Activated CD8-positive, alpha-beta memory T cell treated with anti-CD3 and anti-CD28 coated beads for 36 hours (primary cell): ENCODE measurements around the gene NDUFA11. TPM values are rescaled to one million over a fixed set of nuclear protein-coding genes. Genes with fewer than 3 reads are reported as not detected.
"Not testable (repeated sequence)": the region's sequence is repeated elsewhere in the genome, so short reads cannot be mapped to it uniquely, and the experiment has no call there.

Source experiments
- CTCF ChIA-PET: fragments of 350-600 bp; sonication (Branson Sonifier 250); formaldehyde crosslinking; loops from one replicate; lab custom pipeline; 2021; ENCODE audit warnings: antibody characterized with exemption; lab: Charles Lee
- POLR2A ChIA-PET: fragments of 350-600 bp; sonication (Branson Sonifier 250); formaldehyde crosslinking; loops from one replicate; lab custom pipeline; 2021; ENCODE audit warnings: antibody characterized with exemption; lab: Charles Lee
- total RNA-seq, 2 experiments: library from RNA; stranded (reverse); gene quantifications; one replicate each; pipeline ENCODE4 v1.2.3, GENCODE V29; 2021

The NDUFA11 gene
- total RNA-seq, 2 experiments from 2014 or later = 238 to 252 TPM

DNA sequence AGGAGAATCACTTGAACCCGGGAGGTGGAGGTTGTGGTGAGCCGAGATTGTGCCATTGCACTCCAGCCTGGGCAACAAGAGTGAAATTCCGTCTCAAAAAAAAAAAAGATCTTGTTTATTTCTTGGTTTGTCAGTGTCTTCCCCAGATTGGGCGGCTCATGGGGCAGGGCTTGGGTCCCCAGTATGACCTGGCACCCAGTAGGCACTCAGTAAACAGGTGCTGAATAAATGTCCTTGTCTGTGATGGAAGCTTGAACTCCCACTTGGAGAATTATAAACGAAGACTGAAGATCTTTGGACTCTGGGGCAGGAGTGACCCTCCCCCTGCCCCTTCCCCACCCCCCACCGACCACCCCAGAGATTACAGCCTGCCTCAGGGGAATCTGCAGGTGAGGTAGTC is 23.4 kb downstream of the NDUFA11 start:
- ChIA-PET POLR2A (no interaction called here), CTCF (no interaction called here)

DNA sequence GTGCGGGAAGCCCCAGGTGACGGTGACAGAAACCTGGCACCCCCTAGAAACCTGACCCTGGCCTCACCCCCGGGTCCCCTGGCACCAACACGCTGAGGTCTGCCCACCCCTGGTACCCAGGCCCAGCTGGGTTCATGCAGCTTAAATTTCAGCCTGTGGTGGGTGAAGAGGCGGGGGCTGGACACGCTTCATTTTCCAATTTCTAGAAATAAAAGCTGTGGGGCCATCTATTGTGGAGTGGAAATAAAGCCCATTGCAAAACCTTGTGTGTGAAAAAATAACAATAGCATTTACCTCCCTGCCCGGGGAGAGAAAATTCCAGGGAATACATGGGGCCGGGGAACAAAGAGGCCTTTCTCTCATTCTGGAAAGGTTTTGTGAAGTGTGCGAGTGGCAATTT is 25.7 kb downstream of the NDUFA11 start:
- CTCF ChIA-PET = interaction anchor here (1.2 kb wide), 1 partner anchor 50 kb away, joined by 3 read pairs; no protein-coding TSS in a partner anchor
- POLR2A ChIA-PET = no interaction called here

DNA sequence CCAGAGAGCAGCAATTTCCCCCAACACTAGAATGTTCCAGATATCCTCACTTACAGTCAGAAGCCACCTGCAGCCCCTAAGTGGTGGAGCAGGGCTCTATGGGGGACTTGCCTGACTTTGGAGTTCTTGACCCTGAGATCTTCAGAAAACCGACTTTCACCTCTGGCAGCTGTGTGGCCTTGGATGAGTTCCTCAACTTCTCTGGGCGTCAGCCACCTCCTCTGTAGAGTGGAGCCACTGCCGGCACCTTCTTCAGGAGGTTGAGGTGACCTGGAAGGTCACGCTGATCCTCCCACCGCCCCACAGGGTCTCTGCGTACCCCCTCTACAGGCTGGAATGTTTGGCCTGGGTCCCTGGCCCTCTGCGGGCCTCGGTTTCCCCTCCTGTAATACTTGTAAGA is 26.2 kb downstream of the NDUFA11 start:
- ChIA-PET CTCF (no interaction called here), POLR2A (no interaction called here)

DNA sequence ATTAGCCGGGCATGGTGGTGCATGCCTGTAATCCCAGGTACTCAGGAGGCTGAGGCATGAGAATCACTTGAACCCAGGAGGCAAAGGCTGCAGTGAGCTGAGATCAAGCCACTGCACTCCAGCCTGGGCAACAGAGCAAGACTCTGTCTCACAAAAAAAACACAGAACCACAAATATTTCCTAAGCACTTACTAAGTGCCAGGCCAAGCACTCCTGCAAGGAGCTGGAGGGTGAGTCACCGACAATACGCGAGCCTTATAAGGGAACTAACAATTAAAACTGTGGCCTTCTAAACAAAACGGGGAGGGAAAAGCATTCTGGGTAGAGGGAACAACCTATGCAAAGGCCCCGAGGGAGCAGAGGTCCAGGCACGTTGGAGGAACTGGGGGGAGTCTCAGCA is 29.1 kb downstream of the NDUFA11 start:
- CTCF ChIA-PET = interaction anchor here (0.7 kb wide), 1 partner anchor 1371 kb away, joined by 4 read pairs; no protein-coding TSS in a partner anchor
- POLR2A ChIA-PET = not testable (repeated sequence)

DNA sequence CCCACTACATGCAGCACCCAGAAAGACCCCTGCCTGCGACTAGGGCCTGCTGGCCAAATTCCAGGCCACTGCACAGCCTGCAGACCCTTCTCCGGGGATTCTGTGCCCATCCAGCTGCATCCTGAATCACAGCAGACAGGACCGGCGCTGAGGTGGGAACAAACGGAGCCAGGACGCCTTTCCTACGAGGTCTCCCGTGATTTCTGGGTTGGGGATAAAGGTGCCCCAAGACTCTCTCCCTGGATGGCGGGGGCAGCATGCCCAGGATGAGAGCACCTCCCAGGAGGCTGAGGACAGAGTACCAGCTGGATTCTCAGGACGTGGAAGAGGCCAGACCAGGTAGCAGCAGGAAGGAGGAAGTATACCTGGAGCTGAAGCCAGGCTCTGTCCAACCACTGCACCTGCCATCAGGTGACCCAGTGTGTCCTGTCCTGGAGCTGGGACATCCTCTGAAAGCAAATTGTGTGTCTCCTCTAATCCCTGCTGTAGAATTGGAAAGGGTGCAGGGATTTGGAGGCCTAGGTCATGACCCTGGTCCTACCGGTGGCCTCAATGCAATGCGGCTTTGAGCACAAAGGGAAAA is 29.9 kb downstream of the NDUFA11 start:
- CTCF ChIA-PET = interaction anchor here (0.5 kb wide), 1 partner anchor 15 kb away, joined by 3 read pairs; no protein-coding TSS in a partner anchor
- POLR2A ChIA-PET = no interaction called here

DNA sequence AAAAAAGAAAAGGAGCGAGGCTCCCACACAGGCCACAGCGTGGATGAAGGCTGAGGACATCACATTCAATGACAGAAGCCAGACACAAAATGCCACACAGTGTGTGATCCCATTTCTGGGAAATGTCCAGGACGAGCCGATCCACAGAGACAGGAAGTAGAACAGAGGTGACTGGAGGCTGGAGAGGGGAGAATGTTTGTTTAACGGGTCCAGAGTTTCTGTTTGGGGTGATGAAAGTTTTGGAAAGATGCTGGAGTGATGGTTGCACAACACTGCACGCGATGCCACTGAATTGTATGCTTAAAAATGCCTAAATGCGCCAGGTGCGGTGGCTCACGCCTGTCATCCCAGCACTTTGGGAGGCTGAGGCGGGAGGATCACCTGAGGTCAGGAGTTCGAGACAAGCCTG is 32.6 kb downstream of the NDUFA11 start:
- POLR2A ChIA-PET = no interaction called here
- CTCF ChIA-PET = no interaction called here

DNA sequence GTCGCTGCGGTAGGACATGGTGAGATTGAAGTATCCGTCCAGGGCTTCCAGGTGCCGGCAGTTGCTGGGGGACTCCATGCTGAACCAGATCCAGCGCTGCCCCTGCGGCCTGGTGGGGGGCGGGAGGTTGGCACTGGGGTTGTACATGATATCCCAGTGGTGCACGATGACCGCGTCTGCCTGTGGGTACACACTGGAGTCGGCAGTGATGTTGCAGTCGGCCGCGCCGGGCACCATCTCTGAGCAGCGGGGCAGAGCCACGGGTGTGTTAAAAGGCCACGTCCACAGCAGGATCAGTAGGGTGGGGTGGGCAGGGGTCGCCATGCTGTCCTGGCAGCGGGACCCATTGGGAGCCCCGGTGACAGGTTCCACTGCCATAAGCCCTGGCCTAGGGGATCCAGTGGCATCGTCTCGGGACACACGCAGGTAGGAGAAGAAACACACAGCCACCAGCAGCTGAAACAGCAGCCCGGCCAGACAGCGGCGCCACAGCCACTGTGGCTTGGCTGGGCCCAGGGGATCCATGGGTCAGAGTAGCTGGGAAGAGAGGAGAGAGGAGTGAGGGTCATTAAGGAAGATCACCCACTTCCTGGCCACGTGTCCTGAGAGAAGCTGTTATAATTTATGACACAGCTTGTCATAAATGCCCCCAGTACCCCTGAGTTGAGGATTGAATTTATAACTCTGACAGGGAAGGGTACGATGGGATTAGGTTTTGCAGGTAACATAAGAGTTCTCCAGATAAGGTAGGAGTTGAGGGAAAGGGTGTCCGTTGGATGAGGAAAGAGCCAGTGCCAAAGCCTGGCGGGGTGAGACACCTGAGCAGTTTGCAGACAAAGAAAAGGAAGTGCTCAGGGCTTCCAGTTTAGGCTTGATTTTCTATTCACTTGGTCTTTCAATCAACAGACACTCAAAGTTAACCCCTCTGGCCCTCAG is 36.1 kb downstream of the NDUFA11 start:
- ChIA-PET POLR2A (no interaction called here), CTCF (no interaction called here)

DNA sequence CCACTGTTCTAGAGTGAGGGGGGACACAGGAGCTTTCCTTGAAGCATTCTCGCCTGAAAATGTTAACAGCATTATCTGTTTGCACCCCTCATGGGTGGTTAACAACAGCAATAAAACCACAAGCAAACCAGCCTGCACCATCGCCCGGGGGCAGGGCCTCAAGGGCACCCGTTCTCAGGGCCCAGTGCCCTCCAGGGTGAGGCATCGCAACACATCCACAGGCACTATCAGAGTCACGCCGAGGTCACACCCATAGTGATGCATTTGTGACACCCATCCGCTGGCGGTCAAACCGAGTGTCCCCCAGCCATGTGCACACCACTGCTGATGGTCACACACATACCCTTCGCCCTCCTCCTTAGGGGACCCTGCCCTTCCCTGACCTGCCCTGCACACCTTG is 37.8 kb downstream of the NDUFA11 start:
- POLR2A ChIA-PET = no interaction called here
- CTCF ChIA-PET = no interaction called here

DNA sequence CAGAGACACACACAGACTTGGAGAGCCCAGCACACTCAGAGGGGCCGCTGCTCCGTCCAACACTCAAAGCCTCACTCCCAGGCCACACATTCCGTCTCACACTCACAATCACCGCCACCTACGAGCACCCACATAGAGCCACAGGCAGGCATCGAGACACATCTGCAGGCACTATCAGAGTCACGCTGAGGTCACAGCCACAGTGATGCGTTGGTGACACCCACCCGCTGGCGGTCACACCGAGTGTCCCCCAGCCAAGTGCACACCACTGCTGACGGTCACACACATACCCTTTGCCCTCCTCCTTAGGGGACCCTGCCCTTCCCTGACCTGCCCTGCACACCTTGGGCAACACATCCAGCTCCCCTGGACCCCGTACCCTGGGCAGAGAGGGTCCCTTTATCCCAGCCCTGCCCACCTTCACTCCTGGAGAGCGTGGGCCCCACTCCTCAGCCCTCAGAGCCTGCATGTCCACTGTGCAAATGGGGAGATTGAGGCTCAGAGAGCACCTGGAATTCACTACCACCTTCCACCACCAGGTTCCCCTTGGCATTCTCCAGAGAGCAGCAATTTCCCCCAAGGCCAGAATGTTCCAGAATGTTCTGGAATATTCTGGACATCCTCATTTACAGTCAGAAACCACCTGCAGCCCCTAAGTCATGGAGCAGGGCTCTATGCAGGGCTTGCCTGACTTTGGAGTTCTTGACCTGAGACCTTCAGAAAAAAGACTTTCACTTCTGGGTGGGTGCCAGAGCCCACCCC is 38.7 kb downstream of the NDUFA11 start:
- POLR2A ChIA-PET = no interaction called here
- CTCF ChIA-PET = no interaction called here

DNA sequence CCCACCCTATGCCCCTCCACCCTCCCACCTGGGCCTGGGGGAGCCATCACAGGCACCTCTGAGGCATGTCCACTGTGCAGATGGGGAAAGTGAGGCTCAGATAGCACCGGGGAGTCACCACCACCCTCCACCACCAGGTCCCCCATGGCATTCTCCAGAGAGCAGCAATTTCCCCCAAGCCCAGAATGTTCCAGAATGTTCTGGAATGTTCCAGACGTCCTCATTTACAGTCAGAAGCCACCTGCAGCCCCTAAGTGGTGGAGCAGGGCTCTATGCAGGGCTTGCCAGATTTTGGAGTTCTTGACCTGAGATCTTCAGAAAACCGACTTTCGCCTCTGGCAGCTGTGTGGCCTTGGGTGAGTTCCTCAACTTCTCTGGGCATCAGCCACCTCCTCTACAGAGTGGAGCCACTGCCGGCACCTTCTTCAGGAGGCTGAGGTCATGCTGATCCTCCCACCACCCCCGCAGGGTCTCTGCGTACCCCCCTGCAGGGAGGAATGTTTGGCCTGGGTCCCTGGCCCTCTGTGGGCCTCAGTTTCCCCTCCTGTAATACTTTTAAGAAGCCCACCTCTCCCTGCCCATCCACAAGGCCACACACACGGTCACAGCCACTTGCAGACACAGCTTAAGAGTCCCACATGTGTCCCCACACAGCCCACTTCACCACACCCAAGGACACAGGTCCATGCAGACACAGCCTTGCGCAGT is 39.4 kb downstream of the NDUFA11 start:
- CTCF ChIA-PET = no interaction called here
- POLR2A ChIA-PET = no interaction called here

DNA sequence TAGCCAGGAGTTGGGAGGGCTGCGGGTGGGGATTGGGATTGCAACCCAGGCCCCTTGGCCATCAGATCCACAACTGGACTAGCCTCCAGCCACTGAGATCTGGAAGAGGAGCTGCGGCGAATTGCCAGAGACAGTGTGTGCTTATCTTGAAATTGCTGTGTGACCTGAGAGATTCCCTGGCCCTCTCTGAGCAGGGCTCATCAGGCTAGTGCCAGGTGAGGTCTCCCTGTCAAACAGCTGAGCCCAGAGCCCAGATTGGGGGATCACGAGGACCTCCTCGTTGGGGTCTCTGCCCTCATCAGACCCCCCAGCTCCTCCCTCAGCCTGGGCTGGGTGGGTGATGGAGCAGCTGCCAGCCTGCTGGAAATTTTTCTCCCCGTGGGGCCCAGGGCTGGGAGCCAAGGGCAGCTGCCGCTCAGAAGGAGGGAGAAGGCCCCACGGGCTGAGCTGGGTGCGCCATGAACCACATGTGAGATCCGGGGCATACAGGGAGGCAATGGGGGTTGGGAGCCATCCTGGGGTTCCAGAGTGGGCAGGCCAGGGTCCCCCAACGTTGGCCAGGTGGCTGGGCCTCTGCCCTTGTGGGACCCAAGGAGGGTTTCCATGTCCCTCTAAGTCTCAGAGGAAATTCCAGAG is 40.4 kb downstream of the NDUFA11 start:
- POLR2A ChIA-PET = no interaction called here
- CTCF ChIA-PET = no interaction called here

DNA sequence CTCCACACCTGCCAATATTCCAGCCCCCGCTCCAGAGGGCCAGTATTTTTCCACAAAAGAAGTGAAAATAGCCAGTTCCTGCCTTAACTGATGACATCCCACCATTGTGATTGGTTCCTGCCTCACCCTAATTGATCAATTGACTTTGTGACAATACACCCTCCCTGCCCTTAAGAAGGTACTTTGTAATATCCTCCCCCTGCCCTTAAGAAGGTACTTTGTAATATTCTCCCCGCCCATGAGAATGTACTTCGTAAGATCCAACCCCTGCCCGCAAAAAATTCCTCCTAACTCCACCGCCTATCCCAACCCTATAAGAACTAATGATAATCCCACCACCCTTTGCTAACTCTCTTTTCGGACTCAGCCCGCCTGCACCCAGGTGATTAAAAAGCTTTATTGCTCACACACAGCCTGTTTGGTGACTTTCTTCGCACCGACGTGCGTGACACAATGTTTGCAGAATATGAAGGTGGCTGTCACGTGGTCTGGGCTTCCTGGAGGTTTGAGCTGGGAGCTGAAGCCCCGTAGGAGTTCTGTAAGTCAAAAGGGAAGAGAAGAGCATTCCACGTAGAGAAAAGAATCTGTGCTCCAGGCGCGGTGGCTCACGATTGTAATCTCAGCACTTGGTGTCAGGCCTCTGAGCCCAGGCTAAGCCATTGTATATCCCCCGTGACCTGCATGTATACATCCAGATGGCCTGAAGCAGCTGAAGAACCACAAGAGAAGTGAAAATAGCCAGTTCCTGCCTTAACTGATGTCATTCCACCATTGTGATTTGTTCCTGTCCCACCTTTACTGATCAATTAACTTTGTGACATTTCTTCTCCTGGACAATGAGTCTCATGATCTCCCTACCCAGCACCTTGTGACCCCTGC is 46.1 kb downstream of the NDUFA11 start:
- POLR2A ChIA-PET = no interaction called here
- CTCF ChIA-PET = no interaction called here

DNA sequence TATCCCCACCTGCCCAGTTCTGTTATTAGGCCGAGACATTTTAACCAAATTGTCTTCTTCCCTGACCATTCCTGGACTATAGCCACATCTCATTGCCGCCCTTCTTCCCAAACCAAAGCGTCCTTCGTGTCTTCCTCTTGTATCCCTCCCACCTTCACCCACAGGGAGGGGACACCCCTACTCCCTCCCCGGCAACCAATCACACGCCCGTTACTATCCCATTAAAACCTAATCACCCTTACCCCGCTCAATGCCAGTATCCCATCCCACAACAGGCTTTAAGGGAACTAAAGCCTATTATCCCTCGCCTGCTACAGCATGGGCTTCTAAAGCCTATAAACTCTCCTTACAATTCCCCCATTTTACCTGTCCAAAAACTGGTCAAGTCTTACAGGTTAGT is 48.4 kb downstream of the NDUFA11 start:
- POLR2A ChIA-PET, CTCF ChIA-PET: not testable (repeated sequence)

DNA sequence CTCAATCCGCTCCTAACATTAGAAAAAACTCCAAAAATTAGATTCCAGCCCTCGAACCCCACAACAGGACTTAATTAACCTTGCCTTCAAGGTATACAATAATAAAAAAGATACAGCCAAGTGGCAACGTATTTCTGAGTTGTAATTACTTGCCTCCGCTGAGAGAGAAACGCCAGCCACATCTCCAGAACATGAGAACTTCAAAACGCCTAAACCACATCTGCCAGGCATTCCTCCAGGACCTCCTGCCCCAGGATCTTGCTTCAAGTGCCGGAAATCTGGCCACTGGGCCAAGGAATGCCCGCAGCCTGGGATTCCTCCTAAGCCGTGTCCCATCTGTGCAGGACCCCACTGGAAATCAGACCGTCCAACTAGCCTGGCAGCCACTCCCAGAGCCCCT is 49.5 kb downstream of the NDUFA11 start:
- POLR2A ChIA-PET, CTCF ChIA-PET: not testable (repeated sequence)

DNA sequence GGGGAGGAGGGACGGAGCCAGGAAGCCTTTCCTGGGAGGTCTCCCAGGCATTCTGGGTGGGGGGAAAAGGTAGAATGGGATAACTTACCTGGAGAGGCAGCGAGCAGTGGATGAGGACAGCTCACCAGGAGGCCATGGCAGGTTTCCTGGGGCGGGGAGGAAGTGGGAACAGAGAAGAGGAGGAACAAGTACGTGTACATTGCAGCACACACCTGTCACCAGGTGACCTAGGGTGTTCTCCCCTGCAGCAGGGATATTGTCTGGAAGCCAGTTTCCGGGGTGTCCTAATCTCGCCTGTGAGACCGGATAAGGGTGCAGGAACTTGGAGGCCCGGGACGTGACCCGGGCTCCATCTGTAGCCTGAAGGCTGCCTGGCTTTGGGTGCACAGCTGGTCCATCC is 52.3 kb downstream of the NDUFA11 start, which contains the start of gene FUT3:
FUT3 (minus strand) TSS at position 148 of the 400 bp plus-strand sequence.
- CTCF ChIA-PET = no interaction called here
- POLR2A ChIA-PET = no interaction called here

DNA sequence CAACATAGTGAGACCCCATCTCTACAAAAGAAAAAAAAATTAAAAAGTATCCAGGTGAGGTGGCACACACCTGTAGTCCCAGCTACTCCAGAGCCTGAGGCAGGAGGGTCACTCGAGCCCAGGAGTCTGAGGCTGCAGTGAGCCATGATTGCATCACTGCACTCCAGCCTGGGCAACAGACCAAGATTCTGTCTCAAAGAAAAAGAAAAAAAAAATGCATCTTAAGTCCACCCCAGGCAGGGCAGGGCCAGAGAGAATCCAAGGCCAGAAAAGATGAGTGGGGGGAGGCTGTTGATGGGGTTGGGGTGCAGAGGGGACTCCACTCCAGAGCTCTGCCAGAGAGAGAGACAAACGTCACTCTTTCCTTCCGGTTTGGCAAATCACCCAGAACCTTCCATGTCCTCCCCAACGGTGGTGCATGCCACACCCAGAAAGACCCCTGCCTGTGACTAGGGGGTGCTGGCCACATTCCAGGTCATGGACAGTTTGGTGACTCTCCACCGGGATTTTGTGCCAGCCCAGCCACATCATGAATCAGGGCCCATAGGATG is 52.8 kb downstream of the NDUFA11 start:
- ChIA-PET CTCF (interaction anchor here (0.7 kb wide), 1 partner anchor 248 kb away, joined by 3 read pairs; no protein-coding TSS in a partner anchor), POLR2A (interaction anchor here (0.7 kb wide), 1 partner anchor 42 kb away, joined by 3 read pairs; no protein-coding TSS in a partner anchor)

DNA sequence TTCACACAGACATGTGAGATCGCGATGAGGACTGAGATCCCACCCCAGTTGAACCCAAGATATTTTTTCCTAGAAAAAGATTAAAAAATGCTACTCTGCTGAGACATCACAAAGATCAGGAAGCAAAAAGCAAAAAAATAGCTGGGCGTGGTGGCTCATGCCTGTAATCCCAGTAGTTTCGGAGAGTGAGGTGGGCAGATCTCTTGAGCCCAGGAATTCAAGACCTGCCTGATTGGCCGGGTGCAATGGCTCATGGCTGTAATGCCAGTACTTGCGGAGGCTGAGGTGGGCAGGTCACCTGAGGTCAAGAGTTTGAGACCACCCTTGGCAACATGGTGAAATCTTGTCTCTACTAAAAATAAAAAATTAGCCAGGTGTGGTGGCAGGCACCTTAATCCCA is 53.4 kb downstream of the NDUFA11 start:
- POLR2A ChIA-PET = interaction anchor here (0.7 kb wide), 1 partner anchor 41 kb away, joined by 3 read pairs; no protein-coding TSS in a partner anchor
- CTCF ChIA-PET = no interaction called here
